AG09319 (cell line): ENCODE data around the gene GPER1.
"Not testable (repeated sequence)": the region's sequence is repeated elsewhere in the genome, so short reads cannot be mapped to it uniquely, and the experiment has no call there.

ENCODE experiments used
- DNase-seq: peaks from one replicate; pipeline ENCODE4 v3.0.0-alpha.2; 2010; ENCODE audit warnings: low read depth; ENCODE audit errors: extremely low read depth
- CTCF ChIP-seq: IDR thresholded peaks from 2 replicates; pipeline ENCODE4 v1.5.1; 2011; ENCODE audit warnings: low read depth, mild to moderate bottlenecking, inconsistent platforms, low read length, moderate library complexity

GPER1 gene

GRCh38 chr7:1113548-1113885, 25.6 kb downstream of the GPER1 start:
- no peak for DNase-seq
- TF ChIP-seq CTCF = no peak

GRCh38 chr7:1114088-1114487, 26.2 kb downstream of the GPER1 start:
- no peak for DNase-seq

GRCh38 chr7:1114505-1114904, 26.6 kb downstream of the GPER1 start:
- TF ChIP-seq CTCF = no peak

More at GRCh38 chr7:1114088-1114487, 26.2 kb downstream of the GPER1 start:
- TF ChIP-seq CTCF = no peak

GRCh38 chr7:1115171-1116045, 27.5 kb downstream of the GPER1 start:
- DNase-seq = not testable (repeated sequence)

More at GRCh38 chr7:1114505-1114904, 26.6 kb downstream of the GPER1 start:
- DNase-seq = no peak

- DNase-seq = not testable (repeated sequence)
Observed at GRCh38 chr7:1116383-1117008, 28.6 kb downstream of the GPER1 start.

GRCh38 chr7:1117321-1117928, 29.5 kb downstream of the GPER1 start:
- DNase-seq = no peak
- no peak for TF ChIP-seq CTCF

- DNase-seq = no peak
- no peak for TF ChIP-seq CTCF
Observed at GRCh38 chr7:1119201-1119600, 31.3 kb downstream of the GPER1 start.

GRCh38 chr7:1120791-1121190, 32.9 kb downstream of the GPER1 start:
- no peak for TF ChIP-seq CTCF
- DNase-seq = no peak
